GM12801 (cell line): ENCODE results near the gene THUMPD2.

Experiments used
- CTCF ChIP-seq: IDR thresholded peaks from one replicate; pipeline ENCODE4 v1.5.1; 2011; ENCODE audit warnings: control low read depth; ENCODE audit not compliant: insufficient read length; ENCODE audit errors: extremely low read depth

Gene THUMPD2

GRCh38 chr2:39715095-39715494 lies 64.0 kb downstream of the THUMPD2 start:
- no peak for TF ChIP-seq CTCF

- TF ChIP-seq CTCF, result no peak
Observed at GRCh38 chr2:39712953-39713352, 66.1 kb downstream of the THUMPD2 start.

GRCh38 chr2:39710807-39711206 lies 68.3 kb downstream of the THUMPD2 start:
- TF ChIP-seq CTCF, result no peak

- no peak for TF ChIP-seq CTCF
Observed at GRCh38 chr2:39708003-39708402, 71.1 kb downstream of the THUMPD2 start.

GRCh38 chr2:39706945-39707344 lies 72.1 kb downstream of the THUMPD2 start:
- no peak for TF ChIP-seq CTCF

GRCh38 chr2:39706312-39706711 lies 72.7 kb downstream of the THUMPD2 start:
- no peak for TF ChIP-seq CTCF

GRCh38 chr2:39705638-39706037 lies 73.4 kb downstream of the THUMPD2 start:
- TF ChIP-seq CTCF, result no peak

- no peak for TF ChIP-seq CTCF
Observed at GRCh38 chr2:39704540-39704939, 74.5 kb downstream of the THUMPD2 start.
